Stimulated activated CD4-positive, alpha-beta T cell treated with anti-CD3 and anti-CD28 coated beads, Interleukin-2, amount 100 ng/mL, for 48 hours (primary cell): ENCODE data around the gene MAP3K20.
"Not testable (repeated sequence)": the region's sequence is repeated elsewhere in the genome, so short reads cannot be mapped to it uniquely, and the experiment has no call there.

Experiments used
- DNase-seq, 2 donors: peaks; one replicate each; pipeline ENCODE4 v3.0.0-alpha.2; 2020

MAP3K20 gene

GRCh38 chr2:173087793-173088496, 12.3 kb downstream of the MAP3K20 start:
- no peak for DNase-seq

DNA sequence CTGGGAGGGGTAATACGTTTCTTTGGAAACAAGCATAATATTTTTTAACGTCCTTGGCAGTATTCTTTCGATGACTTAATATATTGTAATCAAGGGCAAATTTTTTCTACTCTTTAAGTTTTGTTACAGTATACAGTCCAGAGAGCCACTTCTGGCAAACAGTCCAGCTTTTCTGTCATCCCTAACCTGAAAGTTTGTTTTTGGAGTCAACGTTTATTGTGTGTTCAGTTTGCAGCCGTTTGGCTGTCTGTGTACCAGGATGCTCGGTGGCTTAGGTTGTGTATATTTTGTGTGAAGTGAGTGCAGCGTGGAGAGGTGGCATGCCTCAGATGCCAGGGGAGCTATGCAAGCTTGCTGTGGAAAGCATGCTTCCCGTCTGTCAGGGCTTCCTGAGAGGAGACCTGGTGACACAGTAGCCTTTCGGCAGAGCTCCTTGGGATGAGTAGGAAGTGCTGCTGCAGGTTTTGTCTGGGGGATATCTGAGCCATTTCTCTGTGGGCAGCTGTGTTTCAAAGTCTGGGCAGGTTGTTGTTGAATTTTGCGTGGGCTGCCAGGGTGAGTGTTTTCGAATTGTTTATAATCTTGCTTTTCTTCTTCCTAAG, 14.7 kb downstream of the MAP3K20 start:
- DNase-seq = no peak

DNA sequence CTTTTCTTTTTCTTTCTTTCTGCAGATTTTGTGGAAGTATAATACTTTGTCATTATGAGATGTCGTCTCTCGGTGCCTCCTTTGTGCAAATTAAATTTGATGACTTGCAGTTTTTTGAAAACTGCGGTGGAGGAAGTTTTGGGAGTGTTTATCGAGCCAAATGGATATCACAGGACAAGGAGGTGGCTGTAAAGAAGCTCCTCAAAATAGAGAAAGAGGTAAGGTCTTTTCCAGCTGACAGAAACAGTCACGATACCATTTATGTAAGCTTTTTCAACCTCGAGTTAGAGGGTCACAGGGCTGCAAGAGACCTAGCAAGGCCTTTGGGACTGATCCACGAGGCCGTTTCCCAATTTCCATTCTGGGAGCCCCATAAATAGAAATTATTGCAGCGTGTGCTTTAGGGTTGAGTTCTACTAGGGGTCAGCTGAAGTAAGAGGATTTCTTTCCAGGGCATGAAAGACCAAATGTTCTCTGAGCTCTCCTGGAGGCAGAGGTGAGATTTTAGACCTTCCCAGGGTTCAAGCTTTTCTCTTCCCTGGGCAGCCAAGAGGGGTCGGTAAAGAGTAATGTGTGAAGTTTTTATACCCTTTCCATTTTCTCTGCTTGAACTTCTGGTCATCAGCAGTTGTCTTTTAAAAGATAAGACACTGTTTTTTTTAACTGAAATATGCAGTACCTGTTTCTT, 15.5 kb downstream of the MAP3K20 start:
- DNase-seq = no peak

DNA sequence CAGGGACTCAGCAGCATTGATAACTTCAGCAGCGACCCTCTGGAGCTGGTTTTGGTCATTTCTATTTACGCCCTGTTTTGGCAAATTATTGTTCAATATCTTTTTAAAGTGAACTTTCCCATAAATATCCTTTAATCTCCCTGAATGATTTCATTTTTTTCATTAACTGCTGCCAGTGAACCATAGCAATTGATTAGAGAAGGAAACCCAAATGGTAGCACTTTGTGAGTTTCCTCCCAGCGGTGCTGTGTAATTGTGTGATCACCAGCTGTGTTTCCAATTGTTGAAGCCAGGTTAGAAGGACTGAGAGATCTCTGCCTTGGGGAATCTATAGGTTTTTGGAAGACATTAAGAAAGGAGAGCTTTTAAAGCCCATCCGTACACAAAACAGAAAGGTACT, 16.3 kb downstream of the MAP3K20 start:
- DNase-seq = no peak

DNA sequence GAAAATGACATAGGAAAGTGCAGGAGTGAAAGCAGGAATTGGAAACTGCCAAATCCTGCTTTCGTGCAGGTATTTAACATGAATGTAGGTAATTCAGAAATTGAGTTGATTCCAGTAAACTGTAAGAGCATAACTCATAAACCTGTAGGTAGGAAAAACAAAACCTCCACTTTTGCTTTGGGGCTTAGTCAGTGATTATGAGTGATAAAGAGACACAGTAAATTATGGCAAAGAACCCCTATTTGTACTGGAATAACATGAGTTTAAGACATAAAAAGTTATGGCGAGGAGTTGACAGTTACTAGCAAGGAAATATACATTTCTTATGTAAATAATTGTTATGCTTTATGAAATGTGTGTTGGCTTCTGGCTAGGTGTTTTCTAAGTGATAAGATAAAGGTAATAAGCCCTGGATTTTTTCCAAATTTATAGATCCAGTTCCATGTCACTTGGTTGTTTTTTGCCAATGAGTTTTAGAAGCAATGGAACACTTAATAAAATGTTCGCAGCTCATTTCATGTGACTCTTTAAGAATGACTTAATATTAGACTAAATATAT, 17.3 kb downstream of the MAP3K20 start:
- no peak for DNase-seq

DNA sequence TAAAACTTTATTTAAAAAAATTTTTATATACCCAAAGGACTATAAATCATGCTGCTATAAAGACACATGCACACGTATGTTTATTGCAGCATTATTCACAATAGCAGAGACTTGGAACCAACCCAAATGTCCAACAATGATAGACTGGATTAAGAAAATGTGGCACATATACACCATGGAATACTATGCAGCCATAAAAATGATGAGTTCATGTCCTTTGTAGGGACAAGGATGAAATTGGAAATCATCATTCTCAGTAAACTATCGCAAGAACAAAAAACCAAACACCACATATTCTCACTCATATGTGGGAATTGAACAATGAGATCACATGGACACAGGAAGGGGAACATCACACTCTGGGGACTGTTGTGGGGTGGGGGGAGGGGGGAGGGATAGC, 18.0 kb downstream of the MAP3K20 start:
- DNase-seq = not testable (repeated sequence)

GRCh38 chr2:173094731-173095130, 19.1 kb downstream of the MAP3K20 start:
- no peak for DNase-seq

DNA sequence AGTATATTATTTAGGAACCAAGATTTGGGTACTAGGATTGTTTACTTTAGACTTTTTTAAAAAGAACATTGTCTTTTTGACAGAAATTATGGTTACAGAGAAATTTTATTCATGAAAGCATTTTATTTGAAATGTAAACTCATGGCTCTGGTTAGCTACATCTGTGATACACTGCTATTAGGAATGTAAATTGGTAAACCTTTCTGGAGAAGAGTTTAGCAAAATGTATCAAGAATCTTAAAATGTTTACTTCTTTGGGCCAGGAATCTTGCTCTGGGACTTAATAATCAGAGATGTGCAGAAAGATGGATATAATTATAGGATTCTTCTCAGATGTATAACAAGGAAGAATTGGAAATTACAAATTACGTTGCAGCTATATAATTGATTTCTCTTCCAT, 19.7 kb downstream of the MAP3K20 start:
- DNase-seq = no peak

- no peak for DNase-seq
These were observed 23.6 kb downstream of the MAP3K20 start for GRCh38 chr2:173099271-173099670.

- no peak for DNase-seq
These were observed 24.2 kb downstream of the MAP3K20 start for GRCh38 chr2:173099804-173100203.

- DNase-seq = no peak
These were observed 26.0 kb downstream of the MAP3K20 start for GRCh38 chr2:173101687-173102086.

GRCh38 chr2:173104156-173104555, 28.5 kb downstream of the MAP3K20 start:
- DNase-seq = no peak

DNA sequence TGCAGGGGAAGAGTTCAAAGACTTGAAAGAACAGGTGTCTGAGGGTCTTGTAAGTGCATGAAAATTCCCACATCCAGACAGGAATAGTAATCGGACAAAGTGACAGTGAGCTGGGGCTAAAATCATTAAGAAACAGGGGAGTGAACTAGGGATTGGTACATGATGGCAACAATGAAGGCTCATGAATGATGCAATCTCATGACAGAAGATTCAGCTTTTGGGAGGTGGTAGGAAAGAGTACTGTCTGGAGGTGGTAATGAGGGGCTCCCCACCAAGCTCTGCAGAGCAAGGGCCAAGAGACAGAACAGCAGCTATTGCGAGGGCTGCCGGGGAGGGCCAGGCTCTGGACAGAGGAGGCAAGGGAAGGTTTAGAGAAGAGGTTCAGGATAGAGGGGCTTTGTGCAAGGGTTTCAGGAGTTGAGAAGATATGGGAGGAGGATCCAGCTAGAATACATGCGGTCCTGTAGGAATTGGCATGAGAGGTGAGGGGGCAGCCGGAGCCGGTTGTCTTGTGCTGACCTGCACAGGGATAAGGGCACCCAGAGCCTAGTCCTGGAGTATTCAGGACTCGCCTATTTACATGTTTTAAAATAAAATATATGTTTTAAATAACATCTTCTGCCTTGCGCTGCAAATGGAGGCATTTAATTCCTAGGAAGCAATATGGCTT, 31.4 kb downstream of the MAP3K20 start:
- no peak for DNase-seq

DNA sequence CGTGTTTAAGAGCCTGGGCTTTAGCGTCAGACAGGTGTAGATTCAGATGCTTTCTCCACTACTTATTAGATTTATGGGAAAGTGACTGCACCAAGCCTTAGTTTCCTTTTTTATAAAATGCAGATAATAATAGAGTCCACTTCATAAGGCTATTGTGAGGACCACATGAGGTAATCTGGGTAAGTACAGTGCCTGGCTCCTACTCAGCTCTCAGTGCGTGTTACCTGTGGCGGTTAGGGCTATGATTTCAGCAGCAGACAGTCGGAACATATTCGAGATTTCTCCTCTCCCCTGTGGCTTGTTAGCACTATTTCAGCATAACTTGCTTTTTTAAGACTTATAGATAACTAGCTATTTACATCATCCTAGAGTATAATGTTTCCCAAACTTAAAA, 32.0 kb downstream of the MAP3K20 start:
- DNase-seq = no peak

DNA sequence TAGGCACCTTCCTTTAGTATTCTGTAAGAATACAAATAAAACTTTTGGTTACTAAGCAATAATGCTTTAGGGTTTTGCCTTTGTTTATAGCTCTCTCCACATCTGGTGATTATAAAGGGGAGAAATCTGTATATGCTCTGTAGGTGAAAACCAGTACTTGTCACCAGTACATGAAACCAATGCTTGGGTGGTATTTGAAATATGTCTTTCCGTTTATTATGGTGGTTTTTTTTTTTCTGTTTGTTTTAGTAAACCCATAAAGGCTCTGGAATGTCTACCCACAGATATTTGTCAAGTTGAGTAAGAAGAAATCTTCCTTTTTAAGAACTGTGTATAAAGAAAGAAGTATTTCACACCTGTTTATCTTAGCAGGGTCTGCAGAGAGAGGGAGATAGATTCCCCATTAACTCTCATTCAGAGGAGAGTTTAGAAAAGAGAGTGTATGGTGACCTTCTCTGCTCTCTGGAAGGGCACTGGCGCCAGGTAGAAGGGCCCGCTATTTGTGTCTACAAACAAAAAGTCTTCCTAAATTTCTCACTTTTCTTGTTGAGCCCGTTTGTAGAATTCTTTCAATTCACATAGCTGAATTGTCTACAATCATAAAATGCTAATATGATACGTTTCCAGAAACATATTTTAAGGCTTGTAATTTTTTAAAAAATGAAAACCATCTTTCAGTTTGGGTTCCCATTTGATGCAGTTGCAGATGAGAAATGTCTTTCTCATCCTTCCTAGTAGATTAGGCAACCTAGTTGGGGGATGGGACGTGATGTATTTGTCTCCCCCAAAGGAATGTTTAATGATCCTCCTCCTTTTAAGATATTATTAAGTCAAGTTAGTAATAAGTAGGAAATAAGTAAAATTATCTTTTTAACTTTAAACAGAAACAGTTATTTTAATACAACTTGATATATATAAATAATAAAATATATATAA, 33.9 kb downstream of the MAP3K20 start:
- DNase-seq = no peak

DNA sequence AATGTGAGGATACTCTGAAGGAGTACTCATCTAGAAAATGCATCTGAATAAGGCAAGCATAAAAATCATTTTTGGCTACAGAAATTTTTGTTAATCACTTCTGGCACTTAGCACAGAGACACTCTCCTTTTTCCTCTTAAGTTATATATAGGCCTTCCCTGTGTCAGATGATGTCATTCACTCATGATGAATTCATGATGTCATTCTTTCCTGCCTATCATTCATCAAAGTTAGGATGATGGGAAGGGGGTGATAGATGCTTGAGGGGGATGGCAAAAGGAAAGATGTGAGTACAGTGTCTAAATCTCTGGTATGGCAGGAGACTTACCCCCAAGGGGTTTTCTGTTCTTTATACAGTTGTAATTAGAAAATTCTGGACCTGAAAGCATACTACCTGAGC, 42.0 kb downstream of the MAP3K20 start:
- DNase-seq = no peak

DNA sequence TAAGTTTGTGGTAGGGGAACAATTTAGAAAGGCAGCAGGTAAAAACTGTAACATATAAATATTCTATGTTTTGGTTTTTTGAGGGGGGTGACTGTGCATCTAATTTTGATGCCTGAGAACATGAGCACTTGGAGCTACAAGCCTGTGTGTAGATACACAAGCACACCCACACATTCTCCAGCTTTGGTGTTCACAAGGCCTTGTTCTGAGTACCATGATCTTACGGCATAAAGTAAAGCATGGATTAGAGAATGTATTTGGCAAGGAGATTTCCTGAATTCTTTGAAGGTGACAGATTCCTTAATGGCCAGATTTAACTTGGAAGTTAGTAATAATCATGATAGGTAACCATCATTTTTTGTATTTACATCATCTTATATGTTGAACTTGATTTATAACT, 42.7 kb downstream of the MAP3K20 start:
- DNase-seq = no peak

- no peak for DNase-seq
These were observed 43.6 kb downstream of the MAP3K20 start for GRCh38 chr2:173119069-173119807.

DNA sequence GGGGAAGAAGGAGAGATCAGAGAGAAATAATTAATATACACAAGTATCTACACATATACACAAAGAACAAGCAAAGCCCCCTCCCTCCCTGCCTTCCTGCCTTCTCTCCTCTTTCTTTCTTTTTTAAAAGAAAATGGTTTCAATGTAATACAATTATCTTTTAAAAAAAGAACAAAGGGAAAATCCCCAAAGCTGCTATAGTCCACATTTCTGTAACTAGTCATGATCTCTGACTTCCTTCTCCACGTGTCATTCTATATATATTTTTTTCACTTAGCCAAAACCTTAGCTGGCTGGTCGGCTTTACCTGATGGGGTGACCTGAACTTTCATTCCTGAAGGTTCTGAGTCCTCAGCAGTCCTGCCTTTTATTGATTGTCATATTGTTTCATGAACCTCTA, 44.3 kb downstream of the MAP3K20 start:
- no peak for DNase-seq

- no peak for DNase-seq
These were observed 47.3 kb downstream of the MAP3K20 start for GRCh38 chr2:173122936-173123335.

DNA sequence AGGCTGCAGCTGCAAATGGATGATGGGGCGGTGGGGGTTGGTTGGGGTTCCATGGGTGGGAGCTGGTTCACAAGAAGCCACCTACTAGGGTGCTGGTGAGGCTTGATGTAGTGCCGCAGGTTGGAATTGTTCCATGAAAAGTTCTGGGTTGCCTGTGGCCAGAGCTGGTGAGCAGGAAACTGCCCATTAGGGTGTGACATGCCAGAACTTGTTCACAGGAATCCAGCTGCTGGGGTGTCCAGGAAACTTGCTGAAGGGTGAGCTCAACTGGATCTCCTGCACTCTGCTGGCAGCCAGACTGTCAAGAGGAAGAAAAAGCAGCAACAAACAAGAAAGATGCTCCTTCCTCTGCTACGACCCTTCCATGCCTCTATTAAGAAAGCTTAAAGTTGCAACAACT, 48.8 kb downstream of the MAP3K20 start:
- no peak for DNase-seq

- DNase-seq = no peak
These were observed 51.2 kb downstream of the MAP3K20 start for GRCh38 chr2:173126819-173127218.
